ENCODE measurements around the gene SOX9.

SOX9 gene

DNA sequence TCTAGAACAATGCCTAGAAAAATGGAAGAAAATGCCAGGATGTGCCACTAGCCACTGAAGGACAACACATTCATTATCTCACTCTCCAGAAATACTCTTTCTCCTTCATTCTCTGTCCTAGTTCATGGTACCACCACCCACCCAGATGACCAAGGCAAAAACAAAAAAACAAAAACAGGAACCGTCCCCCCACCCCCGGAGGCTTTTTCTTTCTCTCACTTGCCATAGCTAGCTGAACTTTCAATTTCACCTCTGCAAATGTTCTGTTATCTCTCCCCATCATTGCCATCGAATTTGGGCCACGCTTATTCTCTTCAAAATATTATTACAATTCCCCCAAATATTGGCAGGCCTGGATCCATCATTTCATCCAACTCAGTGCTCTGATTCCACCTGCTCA lies 49.0 kb downstream of the SOX9 start:
- CTCF ChIA-PET, result no interaction called here
- POLR2A ChIA-PET, result no interaction called here
- no peak for DNase-seq (ENCODE audit: extremely low spot score)
- TF ChIP-seq BHLHE40 (IDR thresholded peaks at IDR 0.05; ENCODE audit: borderline replicate concordance), result no peak
- TF ChIP-seq, protein P1, sequence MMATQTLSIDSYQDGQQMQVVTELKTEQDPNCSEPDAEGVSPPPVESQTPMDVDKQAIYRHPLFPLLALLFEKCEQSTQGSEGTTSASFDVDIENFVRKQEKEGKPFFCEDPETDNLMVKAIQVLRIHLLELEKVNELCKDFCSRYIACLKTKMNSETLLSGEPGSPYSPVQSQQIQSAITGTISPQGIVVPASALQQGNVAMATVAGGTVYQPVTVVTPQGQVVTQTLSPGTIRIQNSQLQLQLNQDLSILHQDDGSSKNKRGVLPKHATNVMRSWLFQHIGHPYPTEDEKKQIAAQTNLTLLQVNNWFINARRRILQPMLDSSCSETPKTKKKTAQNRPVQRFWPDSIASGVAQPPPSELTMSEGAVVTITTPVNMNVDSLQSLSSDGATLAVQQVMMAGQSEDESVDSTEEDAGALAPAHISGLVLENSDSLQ (IDR thresholded peaks at IDR 0.05), result no peak
- no peak for TF ChIP-seq ELF4 (IDR thresholded peaks at IDR 0.05)
- no peak for TF ChIP-seq NFRKB (IDR thresholded peaks at IDR 0.05)

DNA sequence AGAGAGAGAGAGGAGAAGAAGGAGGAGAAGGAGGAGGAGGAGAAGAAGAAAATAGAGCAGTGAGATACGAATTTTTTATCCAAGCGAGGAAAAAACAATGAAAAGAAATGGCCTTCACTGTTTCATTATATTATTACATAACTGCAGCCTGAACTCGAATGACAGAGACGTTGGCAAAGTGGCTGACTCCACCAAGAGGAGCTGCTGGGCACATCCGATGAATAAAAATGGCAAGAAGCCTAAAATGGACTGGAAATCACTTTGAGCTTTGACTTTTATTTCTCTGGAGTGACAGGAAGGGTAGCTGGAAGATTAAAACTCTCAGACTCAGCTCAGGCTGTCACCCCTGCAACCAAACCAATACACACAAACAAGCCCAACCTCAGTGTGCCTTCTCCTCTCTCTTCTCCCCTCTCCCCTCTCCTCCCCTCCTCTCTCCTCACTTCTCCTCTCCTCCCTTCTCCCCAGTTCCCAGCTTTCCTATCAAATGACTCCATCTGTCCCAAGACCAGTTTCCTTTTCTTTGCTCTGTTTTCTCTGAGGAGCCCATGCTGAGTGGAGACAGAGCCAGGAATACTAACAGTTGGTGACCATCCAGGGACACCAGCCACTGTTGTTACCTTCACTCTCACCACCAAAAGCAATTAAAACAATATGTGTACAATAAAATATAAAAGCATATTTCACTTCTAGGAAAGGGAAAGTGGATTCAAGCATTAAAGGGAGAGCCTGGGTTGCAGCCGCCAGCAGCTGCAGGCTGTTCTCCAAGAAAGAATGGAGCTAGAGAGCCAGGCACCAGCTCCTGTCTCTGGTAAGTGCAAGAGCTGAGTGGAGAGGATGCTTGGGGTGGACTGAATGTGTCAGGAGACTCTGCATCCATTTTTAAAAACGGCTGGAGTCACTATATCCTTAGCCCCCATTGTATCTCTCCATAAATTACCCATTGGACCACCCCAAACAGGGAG lies 51.2 kb downstream of the SOX9 start:
- ChIA-PET CTCF (no interaction called here), POLR2A (interaction anchor here (0.7 kb wide), 1 partner anchor 32 kb away, joined by 3 read pairs; no protein-coding TSS in a partner anchor)
- DNase-seq (ENCODE audit: extremely low spot score), result no peak
- TF ChIP-seq SP1 (IDR thresholded peaks at IDR 0.05) (no peak), LEF1 (IDR thresholded peaks at IDR 0.05; ENCODE audit: borderline replicate concordance) (no peak), FOXM1 (IDR thresholded peaks at IDR 0.05; ENCODE audit: borderline replicate concordance) (no peak), NFRKB (IDR thresholded peaks at IDR 0.05) (no peak), CTBP1 (IDR thresholded peaks at IDR 0.05; ENCODE audit: borderline replicate concordance) (no peak), ELF4 (IDR thresholded peaks at IDR 0.05) (no peak), HDGF (IDR thresholded peaks at IDR 0.05; ENCODE audit: borderline replicate concordance) (no peak), BHLHE40 (IDR thresholded peaks at IDR 0.05; ENCODE audit: borderline replicate concordance) (no peak)
- TF ChIP-seq, protein P1 (IDR thresholded peaks at IDR 0.05), result no peak

DNA sequence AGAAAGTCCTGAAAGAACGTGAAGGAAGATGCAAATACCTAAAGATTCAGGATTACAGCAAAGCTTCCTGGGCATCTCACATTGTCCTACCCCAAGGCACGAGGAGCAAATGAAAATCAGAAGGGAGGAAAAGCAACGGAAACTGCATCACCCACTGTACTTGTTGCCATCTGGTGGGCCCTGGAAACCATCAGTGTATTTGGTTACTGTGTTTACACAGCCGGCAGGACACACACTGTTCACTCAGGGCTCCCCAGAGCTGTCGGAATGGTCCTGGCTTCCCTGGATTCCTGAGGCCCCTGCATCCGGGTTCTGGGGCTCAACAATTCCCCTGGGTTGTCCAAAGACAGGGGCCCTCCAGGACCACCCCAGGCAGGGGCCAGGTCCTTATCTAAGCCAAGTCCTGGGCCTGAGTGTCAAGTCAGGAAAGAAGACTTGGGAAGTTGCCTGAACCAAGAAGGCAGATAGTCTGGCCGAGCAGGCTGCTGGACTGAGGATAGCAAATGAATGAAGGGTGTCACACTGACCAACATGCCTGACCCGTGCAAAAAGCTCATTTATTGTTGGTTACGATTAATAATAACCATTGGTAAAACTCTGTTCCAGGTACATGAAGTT lies 52.8 kb downstream of the SOX9 start:
- ChIA-PET POLR2A (no interaction called here), CTCF (no interaction called here)
- DNase-seq (ENCODE audit: extremely low spot score), result no peak
- TF ChIP-seq SUZ12 (IDR thresholded peaks at IDR 0.05), result no peak

DNA sequence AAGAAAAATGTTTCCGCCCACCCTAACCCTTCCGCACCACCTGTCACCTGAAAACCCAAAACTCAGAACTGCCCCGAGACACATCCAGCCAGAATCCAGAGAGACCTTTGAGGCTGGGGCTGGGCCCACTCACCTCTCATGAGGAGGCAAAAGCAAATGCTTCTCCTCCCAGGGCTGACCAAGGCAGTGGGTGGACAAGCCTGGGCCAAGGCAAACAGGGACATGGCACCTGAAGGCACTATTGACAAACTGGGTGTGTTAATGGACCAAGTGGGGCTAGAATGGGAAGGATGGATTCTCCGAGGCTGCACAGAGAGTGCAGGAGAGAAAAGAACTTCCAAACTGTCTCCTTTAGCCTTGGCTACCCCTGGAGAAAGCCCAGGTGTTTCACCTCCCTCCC lies 54.4 kb downstream of the SOX9 start:
- ChIA-PET CTCF (no interaction called here), POLR2A (no interaction called here)
- no peak for TF ChIP-seq ZNF384 (IDR thresholded peaks at IDR 0.05)
- no peak for DNase-seq (ENCODE audit: extremely low spot score)
